Upper lobe of left lung (tissue), 6 donors: Measurements from ENCODE around the gene GPR15. TPM values are rescaled to one million over a fixed set of nuclear protein-coding genes. Genes with fewer than 3 reads are reported as not detected.

ENCODE experiments used
- ATAC-seq, 2 donors: fragments of 200-7000 bp; cut with Tn5 transposase; one replicate each; pipeline ENCODE4 v1.9.1; 2022; ENCODE audit warnings: mild to moderate bottlenecking in 2 of 2, moderate library complexity in 2 of 2; ENCODE audit not compliant: low FRiP score in 2 of 2
- DNase-seq, 2 donors: peaks; one replicate each; pipeline ENCODE4 v3.0.0-alpha.2; 2019 to 2020
- H3K27ac ChIP-seq, 4 donors: fragments of 200-600 bp; sonication (generic); one replicate each; pipeline ENCODE4 v1.5.1; 2016 to 2019
- H3K27me3 ChIP-seq, 4 donors: fragments of 200-600 bp; sonication (generic); one replicate each; pipeline ENCODE4 v1.5.1; 2017 to 2019
- H3K36me3 ChIP-seq, 4 donors: fragments of 200-600 bp; sonication (generic); one replicate each; pipeline ENCODE4 v1.5.1; 2016 to 2019
- H3K4me1 ChIP-seq, 4 donors: fragments of 200-600 bp; sonication (generic); one replicate each; pipeline ENCODE4 v1.5.1; 2018 to 2019
- H3K4me3 ChIP-seq, 4 donors: fragments of 200-600 bp; sonication (generic); one replicate each; pipeline ENCODE4 v1.5.1; 2017 to 2019; ENCODE audit warnings: mild to moderate bottlenecking in 2 of 4, moderate library complexity in 1 of 4
- H3K9me3 ChIP-seq, 4 donors: fragments of 200-600 bp; sonication (generic); one replicate each; pipeline ENCODE4 v1.5.1; 2018 to 2019
- EP300 ChIP-seq, 4 donors: sonication (generic); formaldehyde crosslinking; IDR thresholded peaks; one replicate each; pipeline ENCODE4 v1.5.1; 2017; ENCODE audit warnings: antibody characterized with exemption in 4 of 4, control low read depth in 2 of 4
- POLR2A ChIP-seq, 4 donors: fragments of 450-650 bp; IDR thresholded peaks; one replicate each; pipeline ENCODE4 v1.5.1; 2016 to 2017; ENCODE audit warnings: antibody characterized with exemption in 4 of 4, mild to moderate bottlenecking in 2 of 4
- POLR2AphosphoS5 ChIP-seq, 2 donors: sonication (generic); formaldehyde crosslinking; IDR thresholded peaks; one replicate each; pipeline ENCODE4 v1.5.1; 2017; ENCODE audit warnings: antibody characterized with exemption in 2 of 2
- WGBS, 2 donors: methylation state at CpG; one replicate each; pipeline ENCODE4 v1.1.5; 2017 to 2018; 5-methylcytosine and 5-hydroxymethylcytosine counted together
- total RNA-seq, 6 donors: library from RNA; depleted of rRNA in 4 of 6; stranded (reverse); fragments of >200 nt in 4 of 6; gene quantifications; one replicate each; pipeline versions ENCODE4 v1.1.0 to v1.2.1, GENCODE V29; 2016 to 2021
- TF ChIP-seq, protein P1 (sequence below), 6 experiments: fragments of 450-650 bp in 4 of 6; fragments of 200-600 bp in 2 of 6; sonication (generic) in 2 of 6; IDR thresholded peaks; one replicate each; pipeline ENCODE4 v1.5.1; 2016 to 2019; ENCODE audit warnings: antibody characterized with exemption in 6 of 6
- donor health status: DM: no; HTN: no; CAD: no; lungs with moderate emphysema.
- donor health status: DM: no; HTN: yes; CAD: no; lungs with severe emphysema.

Gene GPR15
- total RNA-seq: 1 to 10 TPM in 3 of 6 donors, under 1 TPM in 1, not detected in 2; 0.98 to 2.1 (median 1.1) TPM

DNA sequence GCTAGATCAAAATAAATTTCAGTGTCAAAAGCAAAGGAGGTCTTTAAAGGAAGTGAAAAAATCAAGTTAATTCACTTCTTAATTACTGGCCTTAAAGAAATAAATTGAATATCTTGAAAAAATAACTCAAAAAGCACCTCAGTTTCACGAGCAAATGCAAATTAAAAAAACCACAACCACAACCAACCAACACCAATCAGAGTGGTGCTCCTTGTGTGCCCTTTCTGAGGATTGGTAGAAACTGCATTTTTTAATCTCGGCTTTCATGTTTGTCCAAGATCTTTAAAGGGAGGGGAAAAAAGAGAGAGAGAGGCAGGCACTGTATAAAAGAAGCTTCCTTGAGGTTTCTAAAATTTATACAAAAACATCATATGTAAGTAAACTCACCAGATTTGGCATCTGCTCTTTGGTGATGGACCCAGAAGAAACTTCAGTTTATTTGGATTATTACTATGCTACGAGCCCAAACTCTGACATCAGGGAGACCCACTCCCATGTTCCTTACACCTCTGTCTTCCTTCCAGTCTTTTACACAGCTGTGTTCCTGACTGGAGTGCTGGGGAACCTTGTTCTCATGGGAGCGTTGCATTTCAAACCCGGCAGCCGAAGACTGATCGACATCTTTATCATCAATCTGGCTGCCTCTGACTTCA lies at the start of gene GPR15:
GPR15 (plus strand) TSS at position 357 of the 653 bp plus-strand sequence; CDS start at position 413, 56 bp downstream.
- H3K27ac ChIP-seq: no peak within 1 kb of the TSS
- DNase-seq (no peak), ATAC-seq (no peak)
- WGBS, 2 donors: 72 to 77% methylated on average over 7 of the region's 7 CpGs
- H3K27me3 ChIP-seq: no peaks in the 10 kb centered on the region
- H3K9me3 ChIP-seq: no peaks in the 10 kb centered on the region
- H3K36me3 ChIP-seq: no peaks in the 10 kb centered on the region
- TF ChIP-seq POLR2A (IDR thresholded peaks at IDR 0.05): no peak
- no peak for TF ChIP-seq POLR2AphosphoS5 (IDR thresholded peaks at IDR 0.05)
- no peak for TF ChIP-seq EP300 (IDR thresholded peaks at IDR 0.05)
- TF ChIP-seq, protein P1, sequence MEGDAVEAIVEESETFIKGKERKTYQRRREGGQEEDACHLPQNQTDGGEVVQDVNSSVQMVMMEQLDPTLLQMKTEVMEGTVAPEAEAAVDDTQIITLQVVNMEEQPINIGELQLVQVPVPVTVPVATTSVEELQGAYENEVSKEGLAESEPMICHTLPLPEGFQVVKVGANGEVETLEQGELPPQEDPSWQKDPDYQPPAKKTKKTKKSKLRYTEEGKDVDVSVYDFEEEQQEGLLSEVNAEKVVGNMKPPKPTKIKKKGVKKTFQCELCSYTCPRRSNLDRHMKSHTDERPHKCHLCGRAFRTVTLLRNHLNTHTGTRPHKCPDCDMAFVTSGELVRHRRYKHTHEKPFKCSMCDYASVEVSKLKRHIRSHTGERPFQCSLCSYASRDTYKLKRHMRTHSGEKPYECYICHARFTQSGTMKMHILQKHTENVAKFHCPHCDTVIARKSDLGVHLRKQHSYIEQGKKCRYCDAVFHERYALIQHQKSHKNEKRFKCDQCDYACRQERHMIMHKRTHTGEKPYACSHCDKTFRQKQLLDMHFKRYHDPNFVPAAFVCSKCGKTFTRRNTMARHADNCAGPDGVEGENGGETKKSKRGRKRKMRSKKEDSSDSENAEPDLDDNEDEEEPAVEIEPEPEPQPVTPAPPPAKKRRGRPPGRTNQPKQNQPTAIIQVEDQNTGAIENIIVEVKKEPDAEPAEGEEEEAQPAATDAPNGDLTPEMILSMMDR (IDR thresholded peaks at IDR 0.05): no peak
- no peaks in the 10 kb centered on the region for H3K4me1 ChIP-seq
- H3K4me3 ChIP-seq: no peak within 1 kb of the TSS

DNA sequence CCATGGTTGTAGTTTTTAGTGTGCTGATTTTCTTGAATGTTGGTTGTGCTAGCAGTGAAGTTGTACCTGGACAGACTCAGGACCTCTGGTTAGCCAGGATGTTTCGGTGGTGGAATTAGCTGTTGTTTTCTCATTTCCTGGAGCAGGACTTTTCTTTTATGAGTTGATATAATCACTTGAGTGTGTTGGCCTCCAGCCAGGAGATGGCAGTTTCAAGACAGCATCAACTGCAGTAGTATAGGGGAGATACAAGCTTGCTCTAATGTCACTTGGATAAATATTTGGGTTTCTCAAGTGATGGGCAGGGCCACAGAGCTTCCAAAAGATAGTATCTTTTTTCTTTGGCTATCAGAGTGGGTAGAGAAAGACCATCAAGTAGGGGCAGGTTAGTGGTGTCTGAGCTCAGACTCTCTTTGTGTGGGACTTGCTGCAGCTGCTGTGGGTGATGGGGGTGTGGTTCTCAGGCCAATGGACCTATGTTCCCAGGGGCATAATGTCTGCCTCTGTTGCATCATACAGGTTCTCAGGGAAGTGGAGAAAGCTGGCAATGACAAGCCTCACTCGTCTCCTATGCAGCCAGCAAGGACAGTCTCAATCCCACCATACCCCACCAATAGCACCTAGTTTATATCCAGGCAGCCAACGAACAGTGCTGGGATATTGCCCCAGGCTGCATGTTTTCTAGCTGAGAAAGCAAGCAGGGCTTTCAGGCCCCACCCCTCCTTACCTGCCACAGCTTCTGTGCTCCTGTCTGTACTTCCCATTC lies 48.9 kb upstream of the GPR15 start:
- H3K27me3 ChIP-seq: no peaks in the 10 kb centered on the region
- 68 to 76% methylated on average over 3 of the region's 3 CpGs for WGBS, 2 donors
- H3K4me1 ChIP-seq: no peaks in the 10 kb centered on the region
- H3K4me3 ChIP-seq: no peak overlapping the region
- peaks cover 10 to 16% (median 13%) of the 10 kb centered on the region in 4 donors for H3K9me3 ChIP-seq
- TF ChIP-seq POLR2A (IDR thresholded peaks at IDR 0.05) (no peak), EP300 (IDR thresholded peaks at IDR 0.05) (no peak), POLR2AphosphoS5 (IDR thresholded peaks at IDR 0.05) (no peak)
- TF ChIP-seq, protein P1 (IDR thresholded peaks at IDR 0.05): no peak
- DNase-seq (no peak), ATAC-seq (no peak)
- no peaks in the 10 kb centered on the region for H3K36me3 ChIP-seq
- H3K27ac ChIP-seq: no peak overlapping the region

DNA sequence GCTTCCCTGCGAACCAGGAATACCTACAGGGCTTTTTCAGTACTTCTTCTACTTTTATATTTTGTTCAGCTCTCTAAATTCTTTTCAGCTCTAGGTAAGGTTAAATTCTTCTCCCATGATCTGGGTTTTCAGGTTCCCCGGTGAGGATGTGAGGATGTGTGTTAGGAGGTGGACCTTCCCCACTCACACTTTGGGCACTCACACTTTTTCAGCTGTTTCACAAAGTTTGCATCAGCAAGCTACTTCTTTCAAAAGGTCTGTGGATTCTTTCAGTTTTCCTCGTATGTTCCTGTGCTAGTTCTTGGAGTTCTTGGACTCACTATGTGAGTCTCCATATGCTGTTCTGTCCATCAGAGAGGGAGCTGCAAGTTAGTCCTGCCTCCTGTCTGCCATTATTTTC lies 48.2 kb upstream of the GPR15 start:
- Histone ChIP-seq H3K9me3 (peaks cover 7 to 15% (median 10%) of the 10 kb centered on the region in 4 donors), H3K4me1 (no peaks in the 10 kb centered on the region), H3K27me3 (no peaks in the 10 kb centered on the region), H3K27ac (no peak overlapping the region), H3K36me3 (no peaks in the 10 kb centered on the region), H3K4me3 (no peak overlapping the region)
- WGBS, 2 donors: 89 to 94% methylated on average over 3 of the region's 3 CpGs
- no peak for TF ChIP-seq POLR2A (IDR thresholded peaks at IDR 0.05)
- no peak for TF ChIP-seq POLR2AphosphoS5 (IDR thresholded peaks at IDR 0.05)
- no peak for TF ChIP-seq EP300 (IDR thresholded peaks at IDR 0.05)
- TF ChIP-seq, protein P1 (IDR thresholded peaks at IDR 0.05): no peak
- DNase-seq (no peak), ATAC-seq (no peak)

DNA sequence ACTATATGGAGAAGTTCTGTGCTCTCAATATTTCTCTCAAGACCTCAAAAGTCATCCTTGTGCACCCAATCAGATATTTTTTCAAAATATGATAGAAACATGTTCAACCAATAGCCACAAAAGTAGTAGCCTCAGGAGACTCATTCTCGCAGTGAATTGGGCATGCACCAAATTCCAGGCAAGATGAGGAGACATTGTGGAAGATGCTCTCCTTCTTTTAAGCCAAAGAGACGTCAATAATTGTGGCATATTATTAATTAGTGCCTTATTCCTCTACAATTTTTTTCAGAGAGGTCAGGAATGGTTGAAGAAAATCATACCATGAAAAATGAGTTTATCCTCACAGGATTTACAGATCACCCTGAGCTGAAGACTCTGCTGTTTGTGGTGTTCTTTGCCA lies 34.4 kb upstream of the GPR15 start, which contains the start of gene OR5K2:
OR5K2 (plus strand) TSS at position 301 of the 400 bp plus-strand sequence; CDS start at position 301, 0 bp downstream.
- H3K27ac ChIP-seq: no peak within 1 kb of the TSS
- no peak within 1 kb of the TSS for H3K4me3 ChIP-seq
- WGBS, 2 donors: 86 to 89% methylated on average over 2 of the region's 2 CpGs
- H3K9me3 ChIP-seq: no peaks in the 10 kb centered on the region
- DNase-seq (no peak), ATAC-seq (no peak)
- no peak for TF ChIP-seq POLR2A (IDR thresholded peaks at IDR 0.05)
- TF ChIP-seq EP300 (IDR thresholded peaks at IDR 0.05): no peak
- TF ChIP-seq, protein P1 (IDR thresholded peaks at IDR 0.05): no peak
- no peak for TF ChIP-seq POLR2AphosphoS5 (IDR thresholded peaks at IDR 0.05)
- no peaks in the 10 kb centered on the region for H3K4me1 ChIP-seq
- H3K27me3 ChIP-seq: no peaks in the 10 kb centered on the region
- no peaks in the 10 kb centered on the region for H3K36me3 ChIP-seq
